ENCODE results near the gene SPCS1. TPM values are rescaled to one million over a fixed set of nuclear protein-coding genes. Genes with fewer than 3 reads are reported as not detected.
A peak's percentile ranks its signal among the peaks of the same experiment; 100 is the strongest.
"Not testable (repeated sequence)": the region's sequence is repeated elsewhere in the genome, so short reads cannot be mapped to it uniquely, and the experiment has no call there.

SPCS1 gene
- total and polyA plus RNA-seq, 2 donors (not counting 1 experiment from before 2014, with no cell fraction given): 49.0 to 151 TPM

GRCh38 chr3:52724511-52724910 is 18.6 kb downstream of the SPCS1 start:
- H3K4me3 ChIP-seq (replicated peaks in 1 of 4; ENCODE audit: control extremely low read depth in 1 of 4, insufficient read depth in 1 of 4, low read depth in 3 of 4, low read length in 4 of 4): no peak overlapping the region

GRCh38 chr3:52728753-52729152 is 22.8 kb downstream of the SPCS1 start:
- H3K36me3 ChIP-seq (ENCODE audit: control insufficient read depth, insufficient read depth, low read length); H3K27ac ChIP-seq (ENCODE audit: insufficient read depth, low read length); H4K20me1 ChIP-seq (ENCODE audit: control insufficient read depth, extremely low read depth, insufficient read depth, low read length); DNase-seq (ENCODE audit: low read depth in 2 of 2); H3K9ac ChIP-seq (ENCODE audit: insufficient read depth, low read length); H3K79me2 ChIP-seq (ENCODE audit: control insufficient read depth, insufficient read depth, low read length); H3K4me2 ChIP-seq (ENCODE audit: extremely low read depth, insufficient read depth, low read length); H3K9me3 ChIP-seq (ENCODE audit: control insufficient read depth, insufficient read depth, low read depth, low read length); H3K27me3 ChIP-seq (ENCODE audit: control insufficient read depth, insufficient read depth, low read length); H3K4me3 ChIP-seq (replicated peaks in 1 of 4; ENCODE audit: control extremely low read depth in 1 of 4, insufficient read depth in 1 of 4, low read depth in 3 of 4, low read length in 4 of 4); H3K4me1 ChIP-seq (ENCODE audit: control insufficient read depth, extremely low read depth, insufficient read depth, low read length); H2AFZ ChIP-seq (ENCODE audit: low read length): not testable (repeated sequence)

More at GRCh38 chr3:52724511-52724910, 18.6 kb downstream of the SPCS1 start:
- no peaks in the 10 kb centered on the region for H4K20me1 ChIP-seq (ENCODE audit: control insufficient read depth, extremely low read depth, insufficient read depth, low read length)
- no peak for DNase-seq (ENCODE audit: low read depth in 2 of 2)
- H3K79me2 ChIP-seq (ENCODE audit: control insufficient read depth, insufficient read depth, low read length): no peaks in the 10 kb centered on the region
- H3K9ac ChIP-seq (ENCODE audit: insufficient read depth, low read length): no peak overlapping the region
- H3K9me3 ChIP-seq (ENCODE audit: control insufficient read depth, insufficient read depth, low read depth, low read length): no peaks in the 10 kb centered on the region
- no peaks in the 10 kb centered on the region for H3K27me3 ChIP-seq (ENCODE audit: control insufficient read depth, insufficient read depth, low read length)
- H2AFZ ChIP-seq (ENCODE audit: low read length): no peak overlapping the region
- TF ChIP-seq CTCF (conservative IDR thresholded peaks at IDR 0.05 in 1 of 2, IDR thresholded peaks at IDR 0.05 in 1 of 2; ENCODE audit: low read depth in 1 of 2, low read length in 2 of 2) (no peak), EZH2 (IDR thresholded peaks at IDR 0.05; ENCODE audit: low read length, missing control alignments) (no peak)
- no peaks in the 10 kb centered on the region for H3K36me3 ChIP-seq (ENCODE audit: control insufficient read depth, insufficient read depth, low read length)
- no peak overlapping the region for H3K27ac ChIP-seq (ENCODE audit: insufficient read depth, low read length)
- H3K4me2 ChIP-seq (ENCODE audit: extremely low read depth, insufficient read depth, low read length): no peak overlapping the region
- no peaks in the 10 kb centered on the region for H3K4me1 ChIP-seq (ENCODE audit: control insufficient read depth, extremely low read depth, insufficient read depth, low read length)

GRCh38 chr3:52730681-52731080 is 24.8 kb downstream of the SPCS1 start:
- Histone ChIP-seq H3K27me3 (ENCODE audit: control insufficient read depth, insufficient read depth, low read length) (no peaks in the 10 kb centered on the region), H3K36me3 (ENCODE audit: control insufficient read depth, insufficient read depth, low read length) (peaks cover 2% of the 10 kb centered on the region), H3K27ac (ENCODE audit: insufficient read depth, low read length) (no peak overlapping the region), H2AFZ (ENCODE audit: low read length) (no peak overlapping the region), H3K9ac (ENCODE audit: insufficient read depth, low read length) (no peak overlapping the region), H3K4me2 (ENCODE audit: extremely low read depth, insufficient read depth, low read length) (no peak overlapping the region), H3K4me1 (ENCODE audit: control insufficient read depth, extremely low read depth, insufficient read depth, low read length) (no peaks in the 10 kb centered on the region), H3K79me2 (ENCODE audit: control insufficient read depth, insufficient read depth, low read length) (no peaks in the 10 kb centered on the region), H3K4me3 (replicated peaks in 1 of 4; ENCODE audit: control extremely low read depth in 1 of 4, insufficient read depth in 1 of 4, low read depth in 3 of 4, low read length in 4 of 4) (no peak overlapping the region), H3K9me3 (ENCODE audit: control insufficient read depth, insufficient read depth, low read depth, low read length) (no peaks in the 10 kb centered on the region), H4K20me1 (ENCODE audit: control insufficient read depth, extremely low read depth, insufficient read depth, low read length) (no peaks in the 10 kb centered on the region)
- TF ChIP-seq CTCF (conservative IDR thresholded peaks at IDR 0.05 in 1 of 2, IDR thresholded peaks at IDR 0.05 in 1 of 2; ENCODE audit: low read depth in 1 of 2, low read length in 2 of 2) (no peak), EZH2 (IDR thresholded peaks at IDR 0.05; ENCODE audit: low read length, missing control alignments) (no peak)
- peak in 1 of 2 donors; percentile 17 for DNase-seq (ENCODE audit: low read depth in 2 of 2)
